SKM-1 treated with dmso at 0.1 percent for 144 hours (cell line): Measurements from ENCODE around the gene CCDC116.
"Not testable (repeated sequence)": the region's sequence is repeated elsewhere in the genome, so short reads cannot be mapped to it uniquely, and the experiment has no call there.

Experiments
- DNase-seq: peaks from one replicate; lab custom pipeline; 2025; ENCODE audit not compliant: unreplicated experiment; lab: John Stamatoyannopoulos, UW

CCDC116 gene

DNA sequence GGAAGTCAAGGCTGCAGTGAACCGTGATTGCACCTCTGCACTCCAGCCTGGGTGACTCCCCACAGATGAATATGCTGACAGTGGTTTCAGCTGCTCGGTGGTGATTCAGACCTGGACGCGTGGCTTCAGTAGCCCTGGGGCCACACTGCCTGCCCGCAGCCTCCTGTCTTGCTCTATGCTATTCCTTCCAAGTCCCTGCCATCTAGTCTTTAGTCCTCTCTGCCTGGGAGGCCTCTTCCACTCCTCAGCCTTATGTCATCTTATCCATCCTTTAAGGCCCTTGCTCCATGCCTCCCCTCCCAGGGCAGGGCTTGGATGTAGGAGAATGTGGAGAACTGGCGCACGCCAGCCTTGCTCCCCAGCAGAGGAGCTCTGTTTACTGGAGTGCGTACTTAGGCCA is 25.8 kb upstream of the CCDC116 start:
- DNase-seq, result no peak

DNA sequence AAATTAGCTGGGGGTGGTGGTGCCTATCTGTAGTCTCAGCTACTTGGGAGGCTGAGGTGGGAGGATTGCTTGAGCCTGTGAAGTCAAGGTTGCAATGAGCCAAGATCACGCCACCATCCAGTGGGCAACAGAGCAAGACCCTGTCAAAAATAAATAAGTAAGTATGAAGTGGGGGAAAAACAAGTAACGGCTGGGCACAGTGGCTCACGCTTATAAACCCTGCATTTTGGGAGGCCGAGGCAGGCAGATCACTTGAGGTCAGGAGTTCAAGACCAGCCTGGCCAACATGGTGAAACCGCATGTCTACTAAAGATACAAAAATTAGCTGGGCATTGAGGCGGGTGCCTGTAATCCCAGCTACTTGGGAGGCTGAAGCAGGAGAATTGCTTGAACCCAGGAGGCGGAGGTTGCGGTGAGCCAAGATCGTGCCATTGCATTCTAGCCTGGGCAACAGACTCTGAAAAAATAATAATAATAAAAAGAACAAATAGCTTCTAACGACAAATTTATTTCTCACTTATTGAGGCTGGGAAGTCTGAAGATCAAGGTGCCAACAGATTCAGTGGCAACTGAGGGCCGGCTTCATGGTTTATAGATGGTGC is 22.9 kb upstream of the CCDC116 start:
- not testable (repeated sequence) for DNase-seq

DNA sequence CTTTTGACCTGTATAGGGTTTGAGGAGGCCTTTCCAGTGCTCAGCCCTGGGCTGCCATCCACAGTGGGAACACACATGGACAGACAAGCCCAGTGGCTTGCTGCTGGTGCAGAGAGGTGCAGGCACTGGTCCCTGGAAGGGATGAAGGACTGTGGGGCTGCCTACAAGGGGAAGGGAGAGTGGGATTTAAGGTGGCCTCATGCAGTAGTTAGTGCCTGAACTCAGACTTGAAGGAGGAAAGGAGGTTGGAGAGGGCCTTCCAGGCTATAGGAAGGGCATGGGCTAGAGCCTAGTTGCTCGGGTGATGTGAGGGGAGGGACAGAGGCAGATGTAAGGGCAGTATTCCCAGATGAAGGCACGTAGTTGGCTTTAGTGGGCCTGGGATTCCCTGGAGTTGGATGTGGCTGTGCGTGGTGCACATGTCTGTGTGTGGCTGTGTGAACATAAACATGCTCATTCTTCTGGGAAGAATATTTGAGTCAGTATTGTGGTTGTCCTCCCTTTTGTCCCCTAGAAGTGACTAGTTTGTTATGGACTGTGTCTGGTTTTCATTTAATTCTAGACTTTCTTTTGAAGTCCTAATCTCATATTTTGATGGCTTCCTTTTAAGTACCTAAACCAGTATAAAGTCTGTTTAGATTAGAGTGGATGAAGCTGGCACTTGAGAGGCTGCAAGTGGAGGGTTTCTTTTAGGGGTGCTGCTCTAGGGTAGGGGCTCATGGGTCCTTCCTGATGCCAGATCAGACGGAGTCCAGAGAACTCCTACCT is 21.2 kb upstream of the CCDC116 start:
- DNase-seq, result no peak

DNA sequence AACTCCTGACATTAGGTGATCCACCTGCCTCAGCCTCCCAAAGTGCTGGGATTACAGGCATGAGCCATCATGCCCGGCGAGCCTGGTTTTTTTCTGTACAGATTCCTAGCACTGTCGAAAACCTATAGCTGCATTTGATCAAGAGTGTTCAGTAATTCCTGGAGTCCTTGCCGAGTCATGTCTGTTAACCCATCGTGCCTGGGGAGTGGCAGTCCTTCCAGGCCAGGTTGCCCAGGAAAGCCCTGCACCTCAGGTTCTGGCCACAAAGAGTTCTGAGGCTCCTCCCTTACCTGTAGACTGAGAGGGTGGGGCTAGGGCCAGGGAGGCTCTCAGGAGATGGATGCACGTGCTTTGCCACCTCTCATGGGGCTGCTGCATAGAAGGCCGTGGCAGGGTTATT is 19.7 kb upstream of the CCDC116 start:
- no peak for DNase-seq

DNA sequence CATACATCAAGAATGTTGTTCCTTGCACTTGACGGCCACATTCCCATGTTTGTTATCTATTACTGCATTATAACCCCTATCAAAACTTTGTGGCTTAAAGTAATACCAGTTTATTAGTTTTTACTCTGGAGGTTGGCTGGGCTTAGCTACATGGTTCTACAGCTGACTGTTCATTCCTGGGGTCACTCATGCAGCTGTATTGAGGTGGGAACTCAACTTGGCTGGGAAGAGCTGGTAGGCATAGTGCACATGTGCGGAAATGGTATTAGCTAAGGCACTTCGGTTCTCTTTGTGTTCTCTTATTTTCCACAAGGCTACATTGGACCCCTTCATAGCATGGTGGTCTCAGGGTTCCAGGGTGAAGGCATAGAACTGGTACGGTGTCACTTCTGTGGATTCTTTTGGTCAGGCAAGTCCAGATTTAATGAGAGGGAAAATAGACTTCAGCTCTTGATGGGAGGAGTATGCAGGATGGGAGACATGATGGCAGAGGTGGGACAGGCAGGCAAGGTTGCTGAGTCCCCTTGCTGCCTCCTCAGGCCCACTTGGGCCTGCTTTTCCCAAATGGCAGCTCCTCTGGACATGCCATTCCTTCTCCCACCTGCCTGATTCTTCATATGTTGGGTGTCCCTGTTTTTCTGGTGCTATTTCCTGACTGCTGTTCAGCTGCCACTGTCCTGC is 18.9 kb upstream of the CCDC116 start:
- no peak for DNase-seq

DNA sequence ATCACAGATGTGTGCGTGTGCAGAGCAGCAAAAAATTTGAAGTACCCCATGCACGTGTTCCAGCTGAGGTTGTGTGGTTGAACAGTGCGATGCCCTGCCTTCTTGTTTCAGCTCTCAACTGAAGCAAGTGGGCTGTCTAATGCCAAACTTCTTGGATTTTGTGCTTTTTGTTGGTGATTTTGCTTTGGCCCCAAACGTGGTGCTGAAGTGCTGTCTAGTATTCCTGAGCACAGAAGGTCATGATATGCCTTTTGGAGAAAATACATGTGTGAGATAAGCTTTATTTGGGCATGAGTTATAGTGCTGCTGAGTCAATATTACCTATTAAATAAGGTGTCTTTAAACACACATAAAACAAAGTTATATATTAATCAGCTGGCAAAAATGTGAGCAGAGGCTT is 16.8 kb upstream of the CCDC116 start:
- DNase-seq, result no peak

- not testable (repeated sequence) for DNase-seq
Measured at GRCh38 chr22:21617337-21617736, 15.2 kb upstream of the CCDC116 start.

GRCh38 chr22:21621025-21621424 is 11.5 kb upstream of the CCDC116 start:
- DNase-seq, result no peak

DNA sequence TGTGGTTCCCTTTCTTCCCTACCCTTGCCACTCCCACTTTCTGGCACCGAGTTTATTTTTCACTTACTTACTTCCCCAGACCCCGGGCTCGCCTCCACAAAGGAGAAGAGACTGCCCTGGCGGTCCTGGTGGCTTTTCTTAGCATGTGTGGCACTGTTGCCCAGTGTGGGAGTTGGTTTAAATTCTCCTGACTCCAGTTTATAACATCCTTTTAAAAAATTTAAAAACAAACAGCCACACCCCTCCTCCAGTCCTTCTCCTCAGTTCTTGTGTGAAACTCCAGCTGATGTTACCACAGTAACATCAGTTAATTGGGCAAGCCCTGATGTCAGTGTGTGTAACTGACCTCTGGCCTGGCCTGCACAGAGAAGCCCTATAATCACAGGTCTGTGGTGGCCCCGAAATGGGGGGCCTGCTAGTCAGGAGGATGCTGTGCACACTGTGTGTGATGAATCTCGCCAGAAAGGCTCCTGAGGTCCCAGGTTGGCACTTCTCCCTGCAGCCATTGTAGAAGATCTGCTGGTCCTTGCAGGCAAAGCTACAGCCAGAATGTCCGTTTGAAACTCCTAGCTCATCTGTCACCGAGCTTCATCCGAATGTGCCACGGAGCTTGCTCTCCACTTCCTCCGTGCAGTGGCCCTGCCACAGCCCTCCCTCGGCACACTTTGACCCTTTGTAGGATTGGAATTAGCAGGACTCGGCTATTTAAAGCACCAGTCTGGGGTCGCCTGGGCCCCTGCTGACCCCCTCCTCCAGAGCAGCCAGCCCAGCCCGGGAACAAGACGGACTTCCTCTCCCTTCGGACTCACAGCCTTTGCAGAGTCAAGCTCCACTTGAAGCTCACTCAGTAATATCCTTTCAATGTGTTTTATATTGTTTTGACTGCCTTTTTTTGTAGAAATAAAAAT is 10.3 kb upstream of the CCDC116 start:
- DNase-seq, result peak; percentile 46

GRCh38 chr22:21622919-21623647 is 9.5 kb upstream of the CCDC116 start:
- DNase-seq, result no peak

DNA sequence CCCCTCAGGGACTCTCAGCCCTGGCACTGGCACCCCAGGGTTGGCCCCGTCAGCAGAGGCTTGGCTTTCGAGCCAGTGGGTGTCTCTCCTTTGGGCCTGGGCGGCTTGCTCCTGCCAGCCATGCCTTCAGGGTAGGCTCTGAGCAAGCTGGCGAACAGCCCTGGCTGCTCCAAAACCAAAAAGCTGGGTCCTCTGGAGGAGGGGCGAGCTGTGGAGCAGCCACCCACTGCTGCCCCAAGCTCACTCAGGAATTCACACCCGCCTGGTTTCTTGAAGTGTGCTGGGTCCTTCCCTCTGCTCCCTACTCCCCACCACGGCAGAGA is 9.0 kb upstream of the CCDC116 start:
- DNase-seq, result no peak

GRCh38 chr22:21624120-21624879 is 8.3 kb upstream of the CCDC116 start:
- DNase-seq, result peak; percentile 33

- no peak for DNase-seq
Measured at GRCh38 chr22:21624880-21625791, 7.4 kb upstream of the CCDC116 start.

DNA sequence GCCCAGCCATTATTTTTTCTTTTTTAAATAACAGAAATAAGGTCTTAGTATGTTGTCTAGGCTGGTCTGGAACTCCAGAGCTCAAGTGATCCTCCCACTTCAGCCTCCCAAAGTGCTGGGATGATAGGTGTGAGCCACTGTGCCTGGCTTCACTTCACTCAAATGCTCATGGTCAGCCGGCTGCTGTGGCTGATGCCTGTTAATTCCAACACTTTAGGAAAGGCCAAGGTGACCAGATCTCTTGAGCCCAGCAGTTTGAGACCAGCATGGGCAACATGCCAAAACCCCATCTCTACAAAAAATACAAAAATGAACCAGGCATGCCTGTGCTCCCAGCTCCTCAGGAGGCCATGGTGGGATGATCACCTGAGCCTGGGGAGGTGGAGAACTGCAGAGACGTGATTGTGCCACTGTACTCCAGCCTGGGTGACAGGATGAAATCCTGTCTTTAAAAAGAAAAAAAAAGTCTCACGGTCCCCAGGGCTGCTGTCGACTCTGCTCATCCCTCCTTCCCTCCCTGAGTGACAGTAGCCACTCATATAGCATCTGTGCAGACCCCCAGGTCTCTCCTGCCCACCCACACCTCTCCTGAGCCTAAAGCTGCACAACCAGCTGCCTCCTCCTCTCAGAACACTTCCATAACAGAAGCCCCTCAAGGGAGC is 6.4 kb upstream of the CCDC116 start:
- no peak for DNase-seq

DNA sequence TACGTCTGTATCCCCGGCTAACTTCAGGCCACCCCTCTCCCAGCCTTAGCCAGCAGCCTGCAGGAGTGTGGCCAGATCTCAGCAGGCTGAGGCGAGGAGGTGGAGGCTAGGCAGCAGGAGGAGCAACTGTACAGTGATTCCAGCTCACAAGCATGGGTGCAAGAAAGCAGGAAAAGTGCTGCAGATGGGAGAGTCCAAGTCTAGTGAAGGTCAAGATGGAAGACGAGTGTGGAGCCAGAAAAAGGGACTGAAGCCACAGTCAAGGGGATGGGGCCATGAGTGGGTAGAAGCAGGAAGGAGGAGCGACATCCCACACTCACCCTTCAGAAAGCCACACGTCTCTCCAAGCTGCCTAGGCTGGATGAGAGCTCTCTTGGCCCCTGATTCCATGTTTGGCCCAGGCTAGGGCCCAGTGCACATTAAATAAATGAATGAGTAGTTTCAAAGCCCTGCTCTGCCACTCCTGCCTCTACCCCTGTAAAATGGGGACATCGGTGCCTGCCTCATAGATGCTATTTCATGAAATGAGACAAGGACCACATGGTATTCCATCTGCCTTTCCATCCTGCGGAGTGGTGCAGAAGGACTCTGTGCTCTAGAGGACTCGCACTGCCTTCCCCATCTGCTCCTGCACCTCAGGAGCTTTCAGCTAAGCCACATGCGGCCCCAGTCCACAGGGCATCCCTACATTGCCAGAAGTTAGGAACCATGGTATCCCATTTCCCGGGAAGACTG is 5.7 kb upstream of the CCDC116 start:
- no peak for DNase-seq

DNA sequence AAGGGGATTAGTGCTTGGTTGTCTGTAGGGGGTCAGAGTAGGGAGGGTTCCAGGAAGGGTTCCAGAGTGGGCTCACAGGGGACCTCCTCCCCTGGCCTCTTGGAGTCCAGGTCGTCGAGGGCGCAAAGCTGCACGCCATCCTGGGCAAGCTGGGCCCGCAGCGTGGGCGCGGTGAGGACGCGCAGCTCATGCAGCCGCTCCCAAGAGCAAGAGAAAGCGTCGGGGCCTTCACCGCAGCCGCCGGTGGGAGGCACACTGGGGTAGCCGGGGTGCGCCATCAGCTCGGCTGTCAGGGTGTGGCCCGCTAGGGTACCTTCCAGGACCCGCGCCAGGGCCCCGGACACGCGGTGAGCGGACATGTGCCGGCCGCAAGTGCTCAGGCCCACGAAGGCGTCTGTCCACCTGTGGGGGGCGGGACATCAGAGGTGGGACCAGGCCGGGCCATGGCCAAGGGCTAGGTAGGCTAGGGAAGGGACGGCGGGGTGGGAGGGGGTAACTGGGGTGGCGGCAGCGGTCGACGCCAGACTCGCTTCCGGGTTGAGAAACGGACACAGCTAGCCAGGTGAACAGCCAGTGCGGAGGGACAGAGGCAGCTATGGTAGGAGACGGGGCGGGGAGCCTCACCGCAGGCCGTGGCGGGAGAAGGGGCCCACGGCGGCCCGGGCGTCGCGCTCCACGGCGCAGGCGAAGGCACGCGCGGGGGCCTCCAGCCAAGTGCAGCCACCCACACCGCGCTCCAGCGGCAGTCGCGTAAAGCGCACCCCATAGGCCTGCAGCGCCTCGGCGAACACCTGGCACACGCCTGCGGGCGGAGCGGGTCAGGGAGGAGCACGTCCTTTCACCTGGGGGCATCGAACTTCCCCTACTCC is 3.9 kb upstream of the CCDC116 start:
- DNase-seq, result no peak
